ENCODE results near the gene DDIT3.

DNA sequence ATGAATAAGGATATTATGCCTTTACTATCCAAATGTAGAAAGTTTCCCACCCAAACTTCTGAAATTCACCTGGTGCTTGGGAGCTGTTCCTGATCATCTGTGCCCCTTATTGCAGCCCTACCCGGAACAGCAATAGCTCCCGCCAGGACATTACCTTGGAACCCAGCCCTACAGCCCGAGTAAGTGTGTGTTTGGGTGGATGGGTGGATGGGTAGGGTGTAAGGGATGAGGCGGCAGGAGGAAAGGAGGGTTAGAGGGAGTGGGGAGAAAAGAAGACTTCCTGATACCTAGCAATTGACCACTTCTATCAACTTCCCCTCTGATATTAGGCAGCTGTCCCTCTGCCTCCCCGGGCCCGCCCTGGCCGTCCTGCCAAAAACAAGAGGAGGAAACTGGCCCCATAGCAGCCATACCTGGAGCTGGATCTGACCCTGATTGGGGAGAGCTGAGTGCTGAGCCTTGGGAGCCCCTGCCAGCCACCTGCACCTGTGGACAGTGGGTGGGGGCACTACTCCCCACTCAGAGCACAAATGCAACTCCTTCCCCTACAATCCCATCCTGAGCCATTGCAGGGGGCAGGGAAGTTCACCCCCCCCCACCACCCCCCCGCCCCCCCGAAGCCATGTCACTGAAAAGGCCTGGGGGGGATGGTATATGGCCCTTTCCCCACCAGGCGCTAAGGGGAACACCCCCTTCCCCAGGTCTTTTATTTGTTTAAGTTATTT, 8.7 kb upstream of the DDIT3 start:
- TF ChIP-seq, protein P1, sequence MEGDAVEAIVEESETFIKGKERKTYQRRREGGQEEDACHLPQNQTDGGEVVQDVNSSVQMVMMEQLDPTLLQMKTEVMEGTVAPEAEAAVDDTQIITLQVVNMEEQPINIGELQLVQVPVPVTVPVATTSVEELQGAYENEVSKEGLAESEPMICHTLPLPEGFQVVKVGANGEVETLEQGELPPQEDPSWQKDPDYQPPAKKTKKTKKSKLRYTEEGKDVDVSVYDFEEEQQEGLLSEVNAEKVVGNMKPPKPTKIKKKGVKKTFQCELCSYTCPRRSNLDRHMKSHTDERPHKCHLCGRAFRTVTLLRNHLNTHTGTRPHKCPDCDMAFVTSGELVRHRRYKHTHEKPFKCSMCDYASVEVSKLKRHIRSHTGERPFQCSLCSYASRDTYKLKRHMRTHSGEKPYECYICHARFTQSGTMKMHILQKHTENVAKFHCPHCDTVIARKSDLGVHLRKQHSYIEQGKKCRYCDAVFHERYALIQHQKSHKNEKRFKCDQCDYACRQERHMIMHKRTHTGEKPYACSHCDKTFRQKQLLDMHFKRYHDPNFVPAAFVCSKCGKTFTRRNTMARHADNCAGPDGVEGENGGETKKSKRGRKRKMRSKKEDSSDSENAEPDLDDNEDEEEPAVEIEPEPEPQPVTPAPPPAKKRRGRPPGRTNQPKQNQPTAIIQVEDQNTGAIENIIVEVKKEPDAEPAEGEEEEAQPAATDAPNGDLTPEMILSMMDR (IDR thresholded peaks at IDR 0.05) = no peak
- TF ChIP-seq POLR2A (IDR thresholded peaks at IDR 0.05) = no peak
